Fibroblast of villous mesenchyme (primary cell): Measurements from ENCODE around the gene POLR3F. TPM values are rescaled to one million over a fixed set of nuclear protein-coding genes. Genes with fewer than 3 reads are reported as not detected.
A peak's percentile ranks its signal among the peaks of the same experiment; 100 is the strongest.
"Not testable (repeated sequence)": the region's sequence is repeated elsewhere in the genome, so short reads cannot be mapped to it uniquely, and the experiment has no call there.

Source experiments
- DNase-seq: peaks from one replicate; pipeline ENCODE4 v3.0.0-alpha.2; 2010; ENCODE audit warnings: low read depth
- H3K4me3 ChIP-seq: 2 replicates; pipeline ENCODE4 v1.5.1; 2011; ENCODE audit warnings: low read depth, mild to moderate bottlenecking, low read length
- CTCF ChIP-seq: IDR thresholded peaks from 2 replicates; pipeline ENCODE4 v1.5.1; 2012; ENCODE audit warnings: low read depth, mild to moderate bottlenecking, low read length; ENCODE audit not compliant: insufficient read depth
- total RNA-seq: library from RNA; depleted of rRNA; stranded (reverse); fragments of >200 nt; gene quantifications from 2 replicates; pipeline ENCODE4 v1.2.3, GENCODE V29; 2012

POLR3F gene
- total RNA-seq, 1 donor: 18.6 TPM

GRCh38 chr20:18515973-18516372, 48.8 kb downstream of the POLR3F start:
- no peak overlapping the region for H3K4me3 ChIP-seq
- no peak for TF ChIP-seq CTCF

GRCh38 chr20:18522066-18522465, 54.9 kb downstream of the POLR3F start:
- DNase-seq, H3K4me3 ChIP-seq: not testable (repeated sequence)

More at GRCh38 chr20:18515973-18516372, 48.8 kb downstream of the POLR3F start:
- no peak for DNase-seq

GRCh38 chr20:18523066-18523465, 55.9 kb downstream of the POLR3F start:
- no peak overlapping the region for H3K4me3 ChIP-seq
- DNase-seq: no peak
- TF ChIP-seq CTCF: no peak

- peak; percentile 42 for DNase-seq
- H3K4me3 ChIP-seq: no peak overlapping the region
- TF ChIP-seq CTCF: no peak
Measured at GRCh38 chr20:18524646-18525045, 57.5 kb downstream of the POLR3F start.

GRCh38 chr20:18526761-18527160, 59.6 kb downstream of the POLR3F start:
- not testable (repeated sequence) for DNase-seq, H3K4me3 ChIP-seq

GRCh38 chr20:18527339-18527738, 60.1 kb downstream of the POLR3F start:
- H3K4me3 ChIP-seq: no peak overlapping the region
- no peak for DNase-seq
- no peak for TF ChIP-seq CTCF

GRCh38 chr20:18527836-18528235, 60.6 kb downstream of the POLR3F start:
- TF ChIP-seq CTCF: no peak
- H3K4me3 ChIP-seq: no peak overlapping the region
- no peak for DNase-seq

GRCh38 chr20:18529041-18529440, 61.9 kb downstream of the POLR3F start:
- DNase-seq: no peak
- H3K4me3 ChIP-seq: no peak overlapping the region
- no peak for TF ChIP-seq CTCF
